CD4-positive, alpha-beta T cell treated with Interferon gamma for 1 hour (primary cell): ENCODE measurements around the gene TMEM242.

Source experiments
- DNase-seq: peaks from one replicate; pipeline ENCODE4 v3.0.0-alpha.2; 2020

TMEM242 gene

GRCh38 chr6:157268835-157269234 is 54.5 kb downstream of the TMEM242 start:
- DNase-seq, result no peak

DNA sequence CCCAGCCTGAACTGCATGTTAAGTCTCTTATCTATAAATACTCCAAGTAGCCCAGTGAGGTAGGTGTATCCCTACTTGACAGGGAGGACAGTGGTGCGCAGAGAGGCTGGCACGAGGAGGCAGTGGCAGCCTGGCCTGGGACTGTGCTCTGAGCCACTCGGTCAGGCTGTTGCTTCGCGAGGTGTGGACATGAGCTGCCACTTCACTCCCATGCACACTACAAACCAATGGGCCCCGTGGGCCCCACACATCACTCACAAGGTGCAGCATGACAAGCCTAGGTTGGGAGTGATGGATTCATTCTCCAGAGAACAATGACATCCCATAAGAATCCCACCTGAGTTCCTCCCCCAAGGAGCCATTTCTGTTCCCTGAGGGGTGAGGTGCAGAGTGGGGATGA is 54.9 kb downstream of the TMEM242 start:
- no peak for DNase-seq

DNA sequence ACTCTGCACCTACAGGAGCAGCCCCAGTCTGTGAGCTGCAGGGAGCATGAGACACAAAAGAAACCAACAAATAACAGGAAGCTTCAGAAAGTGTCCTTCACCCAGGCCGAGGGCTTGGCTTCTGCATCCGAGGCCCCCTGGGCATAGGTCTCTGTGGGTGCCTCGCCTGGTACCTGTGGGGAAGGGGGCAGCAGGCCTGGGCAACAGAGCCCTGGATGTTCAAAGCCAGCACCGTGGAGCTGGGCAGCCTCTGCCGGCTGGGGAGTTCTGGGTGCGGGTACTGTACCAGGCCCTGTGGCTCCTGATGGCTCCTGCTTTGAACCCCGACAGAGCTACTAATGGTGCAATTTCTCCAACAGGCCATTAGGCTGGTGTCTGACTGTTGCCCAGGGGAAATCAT is 55.7 kb downstream of the TMEM242 start:
- DNase-seq, result no peak

GRCh38 chr6:157267109-157267611 is 56.2 kb downstream of the TMEM242 start:
- DNase-seq, result no peak

GRCh38 chr6:157266274-157267101 is 56.8 kb downstream of the TMEM242 start:
- DNase-seq, result no peak

GRCh38 chr6:157265635-157266034 is 57.7 kb downstream of the TMEM242 start:
- no peak for DNase-seq

GRCh38 chr6:157265186-157265585 is 58.1 kb downstream of the TMEM242 start:
- DNase-seq, result no peak

DNA sequence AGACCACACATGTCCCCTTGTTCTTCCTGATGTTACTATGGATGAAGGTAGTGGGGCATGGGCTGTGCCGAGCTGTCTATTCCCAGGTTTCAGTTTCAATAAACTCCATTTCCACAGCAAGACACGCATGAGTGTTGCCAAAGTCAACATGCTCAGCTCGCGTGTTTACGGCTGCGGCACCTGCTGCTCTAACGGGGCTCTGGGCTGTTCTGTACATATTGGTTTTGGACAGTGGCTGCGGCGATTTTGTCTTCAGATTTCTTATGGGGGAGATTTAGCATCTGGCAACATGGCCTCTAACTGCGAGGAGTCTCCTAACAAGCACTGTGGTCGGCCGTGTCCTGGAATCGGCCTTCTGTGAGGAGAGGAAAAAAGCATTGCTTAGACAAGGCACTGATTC is 58.6 kb downstream of the TMEM242 start:
- no peak for DNase-seq

GRCh38 chr6:157263881-157264397 is 59.4 kb downstream of the TMEM242 start:
- DNase-seq, result no peak

DNA sequence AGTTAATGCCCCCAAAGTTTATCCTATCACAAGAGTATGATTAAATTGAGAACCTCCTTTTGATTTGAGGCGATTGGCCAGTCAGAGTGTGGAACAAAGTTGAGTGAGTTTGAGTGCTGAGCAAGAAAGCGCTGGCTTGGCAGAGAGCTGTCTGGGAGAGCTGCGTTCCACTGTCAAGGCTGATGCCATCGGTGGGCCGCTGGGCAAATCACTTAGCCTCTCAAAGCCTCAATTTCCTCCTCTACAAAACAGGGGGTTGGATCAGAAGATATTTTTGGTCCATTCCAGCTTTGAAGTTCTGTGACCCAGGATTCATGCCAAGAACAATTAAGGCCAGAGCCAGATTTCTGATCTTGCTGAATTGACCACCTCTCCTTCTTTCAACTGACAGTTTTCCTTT is 60.2 kb downstream of the TMEM242 start:
- no peak for DNase-seq

DNA sequence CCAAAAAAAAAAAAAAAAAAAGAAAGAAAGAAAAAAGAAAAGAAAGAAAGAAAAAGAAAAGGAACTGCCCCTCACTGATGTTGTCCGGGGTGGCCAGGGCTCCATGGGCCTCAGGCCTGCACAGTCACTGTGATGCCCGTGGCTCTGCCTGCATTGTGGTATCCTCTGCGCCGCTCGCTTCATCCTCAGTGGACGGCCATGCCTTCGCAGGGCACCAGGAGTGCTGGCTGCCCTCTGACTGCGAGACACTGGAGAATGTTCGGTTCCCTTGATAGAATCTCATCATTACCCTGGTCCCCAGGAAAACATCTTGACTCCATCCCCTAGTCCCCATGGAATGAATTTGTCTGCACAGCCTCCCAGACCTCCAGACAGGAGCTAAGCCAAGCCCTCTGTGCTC is 61.7 kb downstream of the TMEM242 start:
- DNase-seq, result no peak

- no peak for DNase-seq
Measured at GRCh38 chr6:157260735-157261410, 62.4 kb downstream of the TMEM242 start.

DNA sequence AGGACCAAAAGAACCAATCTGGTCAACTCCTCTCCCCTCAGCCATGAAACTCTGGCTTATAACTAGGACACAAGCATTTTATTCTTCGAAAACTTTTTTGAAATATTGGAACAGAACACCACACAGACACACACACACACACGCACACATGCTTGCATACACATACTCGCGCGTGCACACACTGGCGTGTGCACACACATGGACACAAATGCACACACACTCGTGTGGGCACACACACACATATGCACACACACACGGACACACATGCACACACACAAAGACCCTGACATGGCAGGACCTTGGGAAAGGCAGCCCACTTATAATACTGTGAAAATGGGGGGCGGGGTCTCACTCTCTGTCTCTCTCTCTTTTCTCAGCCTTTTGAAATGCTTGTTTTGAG is 63.9 kb downstream of the TMEM242 start:
- no peak for DNase-seq

DNA sequence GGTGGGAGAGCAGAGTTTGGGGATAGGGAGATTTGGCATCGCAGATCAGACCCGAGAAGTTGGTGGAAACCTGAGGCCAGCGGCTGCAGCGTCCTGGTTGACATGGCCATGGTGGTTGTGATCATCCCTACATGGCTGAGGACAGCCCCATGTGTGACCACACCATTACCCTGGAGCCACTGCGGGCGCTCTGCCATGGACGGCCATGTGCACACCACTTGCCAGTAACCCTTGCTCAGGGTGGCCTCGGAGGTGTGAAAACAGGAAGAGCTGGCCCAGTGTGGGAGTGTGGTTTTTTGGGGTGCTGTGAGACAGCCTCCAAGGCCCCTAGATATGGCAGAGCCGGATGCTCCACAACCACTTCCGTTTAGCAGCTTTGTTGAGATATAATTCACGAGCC is 64.4 kb downstream of the TMEM242 start:
- DNase-seq, result no peak

DNA sequence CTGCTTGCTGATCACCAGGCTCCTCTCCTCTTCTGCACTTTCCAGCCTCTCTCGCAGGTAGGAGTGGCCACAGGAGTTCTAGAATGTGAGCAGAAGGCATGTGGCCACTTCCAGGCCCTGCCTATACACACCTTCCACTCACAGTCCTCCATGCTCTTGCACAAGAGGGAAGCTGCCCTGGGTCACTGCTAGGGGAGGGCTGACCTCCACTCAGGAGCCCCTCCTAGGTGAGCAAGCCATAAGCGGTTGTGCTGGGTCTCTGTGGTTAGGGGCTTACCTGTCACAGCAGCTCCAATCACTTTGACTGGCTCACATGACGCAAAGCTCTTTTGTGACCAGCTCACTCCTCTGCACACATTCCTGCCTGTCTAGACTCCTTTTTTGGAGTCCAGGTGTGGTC is 68.2 kb downstream of the TMEM242 start:
- DNase-seq, result no peak

GRCh38 chr6:157254538-157254937 is 68.8 kb downstream of the TMEM242 start:
- DNase-seq, result no peak

- no peak for DNase-seq
Measured at GRCh38 chr6:157253699-157254098, 69.6 kb downstream of the TMEM242 start.

DNA sequence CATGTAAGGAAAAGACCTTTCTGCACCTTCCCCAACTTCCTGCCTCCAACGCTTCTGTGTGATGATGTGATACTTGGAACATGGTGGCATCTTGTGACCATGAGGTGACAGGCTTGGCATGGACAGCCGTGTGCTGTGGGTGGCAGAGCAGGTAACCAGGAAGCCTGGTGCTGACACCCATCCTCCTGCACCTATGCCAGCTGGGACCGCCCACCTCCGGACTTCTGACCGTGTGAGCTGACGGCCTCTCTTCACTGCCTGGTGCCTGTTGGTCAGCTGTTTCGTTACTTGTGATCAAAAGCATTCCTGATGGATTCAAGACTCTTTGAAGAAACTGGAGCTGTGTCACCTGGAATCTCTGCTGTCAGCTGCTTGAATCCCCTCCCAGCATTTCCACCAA is 70.3 kb downstream of the TMEM242 start:
- DNase-seq, result no peak

GRCh38 chr6:157251586-157252247 is 71.6 kb downstream of the TMEM242 start:
- DNase-seq, result no peak

DNA sequence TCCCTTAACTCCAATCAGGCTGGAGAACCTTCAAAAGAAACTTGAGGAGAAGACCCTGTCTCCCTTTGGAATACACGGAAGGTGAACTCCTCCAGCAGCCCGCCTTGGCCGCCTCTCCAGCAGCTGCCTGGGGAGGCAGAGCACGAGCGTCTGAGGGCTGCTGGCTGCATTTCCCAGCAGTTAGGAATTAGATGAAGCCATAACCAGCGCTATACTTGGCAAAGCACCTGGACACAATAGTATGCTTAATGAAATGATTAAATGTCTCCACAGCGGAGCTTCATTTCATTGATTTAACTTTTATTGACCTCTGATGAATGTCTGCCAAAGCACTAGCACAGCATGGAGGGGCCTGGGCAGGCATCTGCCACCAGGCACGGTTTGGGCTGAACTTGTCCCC is 73.5 kb downstream of the TMEM242 start:
- no peak for DNase-seq

GRCh38 chr6:157248264-157248663 is 75.1 kb downstream of the TMEM242 start:
- DNase-seq, result no peak

DNA sequence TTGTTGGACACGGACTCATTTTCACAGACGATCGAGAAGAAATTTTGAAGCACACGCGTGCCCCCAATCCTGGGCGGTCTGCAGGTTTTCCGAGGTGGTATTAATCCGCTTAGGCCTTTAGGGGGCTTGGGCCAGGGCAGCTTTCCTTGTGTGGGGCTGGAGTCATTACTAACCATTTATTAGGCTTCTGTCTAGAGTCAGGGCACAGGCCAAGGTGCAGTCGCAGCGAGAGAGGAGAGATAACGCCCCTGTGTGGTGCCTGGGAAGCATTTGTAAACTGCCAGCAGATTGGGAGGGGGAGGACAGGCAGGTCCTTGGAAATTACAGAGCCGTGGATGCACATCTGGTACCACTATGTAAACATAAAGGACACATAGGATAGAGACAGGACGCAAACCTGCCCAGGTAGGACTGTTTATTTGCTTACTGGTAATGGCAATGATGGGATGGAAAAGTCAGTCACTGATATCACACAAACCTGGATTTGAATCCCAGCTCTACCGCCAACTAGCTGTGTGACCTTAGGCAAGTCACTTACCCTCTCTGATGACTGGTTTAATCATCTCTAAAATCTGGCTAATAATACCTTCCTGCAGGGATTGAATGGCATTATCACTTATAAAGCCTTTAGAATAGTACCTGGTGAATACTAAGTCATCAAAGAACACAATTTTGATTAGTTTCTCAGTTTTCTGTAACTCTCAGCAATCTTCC is 76.4 kb downstream of the TMEM242 start:
- no peak for DNase-seq
